Uterus (tissue), 4 donors: ENCODE data around the gene CCDC136. TPM values are rescaled to one million over a fixed set of nuclear protein-coding genes. Genes with fewer than 3 reads are reported as not detected.

Experiments used
- DNase-seq, 2 donors: peaks; one replicate each; pipeline ENCODE4 v3.0.0-alpha.2; 2019 to 2020
- H3K27ac ChIP-seq, 2 donors: fragments of 200-600 bp; sonication (generic); 1 replicate in 1 of 2; 2 replicates in 1 of 2; pipeline ENCODE4 v1.5.1; 2016 to 2018
- H3K27me3 ChIP-seq, 2 donors: fragments of 200-600 bp; sonication (generic); one replicate each; pipeline ENCODE4 v1.5.1; 2018 to 2019; ENCODE audit warnings: control low read depth in 1 of 2
- H3K36me3 ChIP-seq, 2 donors: fragments of 200-600 bp; sonication (generic); one replicate each; pipeline ENCODE4 v1.5.1; 2019; ENCODE audit warnings: control low read depth in 1 of 2
- H3K4me1 ChIP-seq, 2 donors: fragments of 200-600 bp; sonication (generic); one replicate each; pipeline ENCODE4 v1.5.1; 2018 to 2019; ENCODE audit warnings: control low read depth in 1 of 2
- H3K4me3 ChIP-seq, 2 donors: fragments of 200-600 bp; sonication (generic); 1 replicate in 1 of 2; 2 replicates in 1 of 2; pipeline ENCODE4 v1.5.1; 2018 to 2019; ENCODE audit warnings: mild to moderate bottlenecking in 1 of 2
- H3K9me3 ChIP-seq, 2 donors: fragments of 200-600 bp; sonication (generic); one replicate each; pipeline ENCODE4 v1.5.1; 2019; ENCODE audit warnings: control low read depth in 1 of 2
- POLR2A ChIP-seq, 2 donors: fragments of 450-650 bp; IDR thresholded peaks; one replicate each; pipeline ENCODE4 v1.6.1; 2016; ENCODE audit warnings: antibody characterized with exemption in 2 of 2, mild to moderate bottlenecking in 1 of 2, moderate library complexity in 1 of 2
- intact Hi-C: fragments of 100-400 bp; cut with DNase I; formaldehyde crosslinking; loops from one replicate; pipeline ENCODE4 v1.15.1; 2023; ENCODE audit warnings: low total_unique reads
- total RNA-seq, 4 donors: library from RNA; depleted of rRNA in 3 of 4; stranded (reverse); fragments of >200 nt in 3 of 4; gene quantifications; one replicate each; pipeline versions ENCODE4 v1.1.0 to v1.2.4, GENCODE V29; 2014 to 2023
- TF ChIP-seq, protein P1 (sequence below), 4 experiments: fragments of 200-600 bp in 2 of 4; fragments of 450-650 bp in 2 of 4; sonication (generic) in 2 of 4; IDR thresholded peaks; one replicate each; pipeline ENCODE4 v1.5.1; 2016 to 2019; ENCODE audit warnings: antibody characterized with exemption in 4 of 4, mild to moderate bottlenecking in 2 of 4, moderate library complexity in 1 of 4
- donor health status: DM: yes; HTN: yes; CAD: no.

CCDC136 gene
- total RNA-seq, 4 donors from 2014 or later = 11.5 to 26.4 (median 14.8) TPM

GRCh38 chr7:128841171-128841690 lies 49.5 kb downstream of the CCDC136 start:
- Histone ChIP-seq H3K27ac (no peak overlapping the region), H3K4me3 (no peak overlapping the region), H3K27me3 (no peaks in the 10 kb centered on the region), H3K4me1 (peaks cover 3 to 6% of the 10 kb centered on the region in 2 donors), H3K36me3 (no peaks in the 10 kb centered on the region), H3K9me3 (no peaks in the 10 kb centered on the region)
- peak in 1 of 2 donors; percentile 15 for DNase-seq
- intact Hi-C loops = no loop called here
- TF ChIP-seq, protein P1, sequence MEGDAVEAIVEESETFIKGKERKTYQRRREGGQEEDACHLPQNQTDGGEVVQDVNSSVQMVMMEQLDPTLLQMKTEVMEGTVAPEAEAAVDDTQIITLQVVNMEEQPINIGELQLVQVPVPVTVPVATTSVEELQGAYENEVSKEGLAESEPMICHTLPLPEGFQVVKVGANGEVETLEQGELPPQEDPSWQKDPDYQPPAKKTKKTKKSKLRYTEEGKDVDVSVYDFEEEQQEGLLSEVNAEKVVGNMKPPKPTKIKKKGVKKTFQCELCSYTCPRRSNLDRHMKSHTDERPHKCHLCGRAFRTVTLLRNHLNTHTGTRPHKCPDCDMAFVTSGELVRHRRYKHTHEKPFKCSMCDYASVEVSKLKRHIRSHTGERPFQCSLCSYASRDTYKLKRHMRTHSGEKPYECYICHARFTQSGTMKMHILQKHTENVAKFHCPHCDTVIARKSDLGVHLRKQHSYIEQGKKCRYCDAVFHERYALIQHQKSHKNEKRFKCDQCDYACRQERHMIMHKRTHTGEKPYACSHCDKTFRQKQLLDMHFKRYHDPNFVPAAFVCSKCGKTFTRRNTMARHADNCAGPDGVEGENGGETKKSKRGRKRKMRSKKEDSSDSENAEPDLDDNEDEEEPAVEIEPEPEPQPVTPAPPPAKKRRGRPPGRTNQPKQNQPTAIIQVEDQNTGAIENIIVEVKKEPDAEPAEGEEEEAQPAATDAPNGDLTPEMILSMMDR (IDR thresholded peaks at IDR 0.05) = no peak
- no peak for TF ChIP-seq POLR2A (IDR thresholded peaks at IDR 0.05)

GRCh38 chr7:128841921-128842673 lies 50.3 kb downstream of the CCDC136 start:
- intact Hi-C loops = no loop called here
- no peak overlapping the region for H3K27ac ChIP-seq
- TF ChIP-seq, protein P1 (IDR thresholded peaks at IDR 0.05) = peak; percentile 26 to 67 (median 48)
- TF ChIP-seq POLR2A (IDR thresholded peaks at IDR 0.05) = no peak

GRCh38 chr7:128842674-128843641 lies 51.2 kb downstream of the CCDC136 start:
- Histone ChIP-seq H3K36me3 (no peaks in the 10 kb centered on the region), H3K4me3 (no peak overlapping the region), H3K4me1 (no peaks in the 10 kb centered on the region), H3K27ac (no peak overlapping the region), H3K9me3 (no peaks in the 10 kb centered on the region), H3K27me3 (no peaks in the 10 kb centered on the region)
- TF ChIP-seq, protein P1 (IDR thresholded peaks at IDR 0.05) = no peak
- TF ChIP-seq POLR2A (IDR thresholded peaks at IDR 0.05) = no peak
- DNase-seq = no peak
- intact Hi-C loops = no loop called here

More at GRCh38 chr7:128841921-128842673, 50.3 kb downstream of the CCDC136 start:
- no peaks in the 10 kb centered on the region for H3K27me3 ChIP-seq
- H3K36me3 ChIP-seq = no peaks in the 10 kb centered on the region
- H3K4me1 ChIP-seq = no peaks in the 10 kb centered on the region
- no peak overlapping the region for H3K4me3 ChIP-seq
- DNase-seq = no peak
- H3K9me3 ChIP-seq = no peaks in the 10 kb centered on the region

DNA sequence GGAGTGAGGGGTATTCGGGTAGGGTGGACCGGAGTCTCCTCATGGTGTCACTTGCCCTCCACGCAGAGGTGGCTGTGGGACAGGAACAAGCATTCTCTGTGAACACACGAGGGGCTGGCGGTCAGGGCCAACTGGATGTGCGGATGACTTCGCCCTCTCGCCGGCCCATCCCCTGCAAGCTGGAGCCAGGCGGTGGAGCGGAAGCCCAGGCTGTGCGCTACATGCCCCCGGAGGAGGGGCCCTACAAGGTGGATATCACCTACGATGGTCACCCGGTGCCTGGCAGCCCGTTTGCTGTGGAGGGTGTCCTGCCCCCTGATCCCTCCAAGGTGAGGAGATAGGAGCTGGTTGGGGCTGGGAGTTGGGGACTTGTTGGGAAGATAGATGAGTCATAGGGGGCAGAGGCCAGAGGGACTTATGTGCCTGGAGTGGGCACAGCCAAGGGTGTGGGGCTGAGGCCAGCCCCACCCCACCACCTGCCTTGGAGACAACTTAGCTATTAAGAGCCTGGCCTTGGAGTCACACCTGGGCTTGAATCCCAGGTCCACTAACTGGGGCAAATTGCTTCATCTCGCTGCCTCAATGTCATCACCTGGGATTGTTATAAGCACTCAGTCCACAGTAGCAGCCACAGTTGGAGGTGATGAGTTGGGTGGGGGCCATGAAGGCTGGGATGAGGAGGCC lies 52.3 kb downstream of the CCDC136 start:
- no peak overlapping the region for H3K27ac ChIP-seq
- H3K4me1 ChIP-seq = no peaks in the 10 kb centered on the region
- no peak for DNase-seq
- H3K36me3 ChIP-seq = no peaks in the 10 kb centered on the region
- no peak for TF ChIP-seq POLR2A (IDR thresholded peaks at IDR 0.05)
- TF ChIP-seq, protein P1 (IDR thresholded peaks at IDR 0.05) = no peak
- intact Hi-C loops = no loop called here
- no peaks in the 10 kb centered on the region for H3K9me3 ChIP-seq
- H3K4me3 ChIP-seq = no peak overlapping the region
- no peaks in the 10 kb centered on the region for H3K27me3 ChIP-seq
